ENCODE results near the gene PPIL6.

DNA sequence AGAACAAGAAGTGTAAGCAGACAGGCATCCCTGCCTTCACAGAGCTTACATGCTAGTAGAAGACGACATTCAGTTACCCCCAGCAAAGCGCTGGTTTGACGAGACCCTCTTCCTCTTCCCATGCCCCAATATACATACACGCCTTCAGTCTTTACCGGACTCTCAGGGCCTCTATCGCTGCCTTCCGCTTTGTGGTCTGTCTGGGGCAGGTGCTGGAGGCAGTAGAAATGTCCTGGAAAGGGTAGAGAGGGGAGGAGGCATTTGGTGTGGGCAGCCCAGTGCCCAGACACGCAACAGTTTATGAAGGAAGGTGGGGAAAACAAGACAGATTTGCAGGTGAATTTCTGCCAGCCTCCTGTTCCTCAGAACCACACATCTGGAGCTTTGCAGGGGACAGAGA, 6.1 kb upstream of the PPIL6 start:
- TF ChIP-seq EZH2 (IDR thresholded peaks at IDR 0.05; ENCODE audit: low read depth, unreplicated experiment) = no peak
- TF ChIP-seq, protein P1, sequence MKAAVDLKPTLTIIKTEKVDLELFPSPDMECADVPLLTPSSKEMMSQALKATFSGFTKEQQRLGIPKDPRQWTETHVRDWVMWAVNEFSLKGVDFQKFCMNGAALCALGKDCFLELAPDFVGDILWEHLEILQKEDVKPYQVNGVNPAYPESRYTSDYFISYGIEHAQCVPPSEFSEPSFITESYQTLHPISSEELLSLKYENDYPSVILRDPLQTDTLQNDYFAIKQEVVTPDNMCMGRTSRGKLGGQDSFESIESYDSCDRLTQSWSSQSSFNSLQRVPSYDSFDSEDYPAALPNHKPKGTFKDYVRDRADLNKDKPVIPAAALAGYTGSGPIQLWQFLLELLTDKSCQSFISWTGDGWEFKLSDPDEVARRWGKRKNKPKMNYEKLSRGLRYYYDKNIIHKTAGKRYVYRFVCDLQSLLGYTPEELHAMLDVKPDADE (IDR thresholded peaks at IDR 0.05) = no peak
- no peak for TF ChIP-seq CTCF (conservative IDR thresholded peaks at IDR 0.05; ENCODE audit: low read depth in 2 of 2)
- TF ChIP-seq POLR2AphosphoS5 (IDR thresholded peaks at IDR 0.05; ENCODE audit: low read depth) = no peak
- no peak for TF ChIP-seq ZNF331 (CRISPR knock-in tag; IDR thresholded peaks at IDR 0.05; ENCODE audit: low read depth)
- no peak for TF ChIP-seq EZH2phosphoT487 (IDR thresholded peaks at IDR 0.05; ENCODE audit: unreplicated experiment)
- no peak for TF ChIP-seq JUNB (IDR thresholded peaks at IDR 0.05; ENCODE audit: unreplicated experiment)
- TF ChIP-seq, protein P2, sequence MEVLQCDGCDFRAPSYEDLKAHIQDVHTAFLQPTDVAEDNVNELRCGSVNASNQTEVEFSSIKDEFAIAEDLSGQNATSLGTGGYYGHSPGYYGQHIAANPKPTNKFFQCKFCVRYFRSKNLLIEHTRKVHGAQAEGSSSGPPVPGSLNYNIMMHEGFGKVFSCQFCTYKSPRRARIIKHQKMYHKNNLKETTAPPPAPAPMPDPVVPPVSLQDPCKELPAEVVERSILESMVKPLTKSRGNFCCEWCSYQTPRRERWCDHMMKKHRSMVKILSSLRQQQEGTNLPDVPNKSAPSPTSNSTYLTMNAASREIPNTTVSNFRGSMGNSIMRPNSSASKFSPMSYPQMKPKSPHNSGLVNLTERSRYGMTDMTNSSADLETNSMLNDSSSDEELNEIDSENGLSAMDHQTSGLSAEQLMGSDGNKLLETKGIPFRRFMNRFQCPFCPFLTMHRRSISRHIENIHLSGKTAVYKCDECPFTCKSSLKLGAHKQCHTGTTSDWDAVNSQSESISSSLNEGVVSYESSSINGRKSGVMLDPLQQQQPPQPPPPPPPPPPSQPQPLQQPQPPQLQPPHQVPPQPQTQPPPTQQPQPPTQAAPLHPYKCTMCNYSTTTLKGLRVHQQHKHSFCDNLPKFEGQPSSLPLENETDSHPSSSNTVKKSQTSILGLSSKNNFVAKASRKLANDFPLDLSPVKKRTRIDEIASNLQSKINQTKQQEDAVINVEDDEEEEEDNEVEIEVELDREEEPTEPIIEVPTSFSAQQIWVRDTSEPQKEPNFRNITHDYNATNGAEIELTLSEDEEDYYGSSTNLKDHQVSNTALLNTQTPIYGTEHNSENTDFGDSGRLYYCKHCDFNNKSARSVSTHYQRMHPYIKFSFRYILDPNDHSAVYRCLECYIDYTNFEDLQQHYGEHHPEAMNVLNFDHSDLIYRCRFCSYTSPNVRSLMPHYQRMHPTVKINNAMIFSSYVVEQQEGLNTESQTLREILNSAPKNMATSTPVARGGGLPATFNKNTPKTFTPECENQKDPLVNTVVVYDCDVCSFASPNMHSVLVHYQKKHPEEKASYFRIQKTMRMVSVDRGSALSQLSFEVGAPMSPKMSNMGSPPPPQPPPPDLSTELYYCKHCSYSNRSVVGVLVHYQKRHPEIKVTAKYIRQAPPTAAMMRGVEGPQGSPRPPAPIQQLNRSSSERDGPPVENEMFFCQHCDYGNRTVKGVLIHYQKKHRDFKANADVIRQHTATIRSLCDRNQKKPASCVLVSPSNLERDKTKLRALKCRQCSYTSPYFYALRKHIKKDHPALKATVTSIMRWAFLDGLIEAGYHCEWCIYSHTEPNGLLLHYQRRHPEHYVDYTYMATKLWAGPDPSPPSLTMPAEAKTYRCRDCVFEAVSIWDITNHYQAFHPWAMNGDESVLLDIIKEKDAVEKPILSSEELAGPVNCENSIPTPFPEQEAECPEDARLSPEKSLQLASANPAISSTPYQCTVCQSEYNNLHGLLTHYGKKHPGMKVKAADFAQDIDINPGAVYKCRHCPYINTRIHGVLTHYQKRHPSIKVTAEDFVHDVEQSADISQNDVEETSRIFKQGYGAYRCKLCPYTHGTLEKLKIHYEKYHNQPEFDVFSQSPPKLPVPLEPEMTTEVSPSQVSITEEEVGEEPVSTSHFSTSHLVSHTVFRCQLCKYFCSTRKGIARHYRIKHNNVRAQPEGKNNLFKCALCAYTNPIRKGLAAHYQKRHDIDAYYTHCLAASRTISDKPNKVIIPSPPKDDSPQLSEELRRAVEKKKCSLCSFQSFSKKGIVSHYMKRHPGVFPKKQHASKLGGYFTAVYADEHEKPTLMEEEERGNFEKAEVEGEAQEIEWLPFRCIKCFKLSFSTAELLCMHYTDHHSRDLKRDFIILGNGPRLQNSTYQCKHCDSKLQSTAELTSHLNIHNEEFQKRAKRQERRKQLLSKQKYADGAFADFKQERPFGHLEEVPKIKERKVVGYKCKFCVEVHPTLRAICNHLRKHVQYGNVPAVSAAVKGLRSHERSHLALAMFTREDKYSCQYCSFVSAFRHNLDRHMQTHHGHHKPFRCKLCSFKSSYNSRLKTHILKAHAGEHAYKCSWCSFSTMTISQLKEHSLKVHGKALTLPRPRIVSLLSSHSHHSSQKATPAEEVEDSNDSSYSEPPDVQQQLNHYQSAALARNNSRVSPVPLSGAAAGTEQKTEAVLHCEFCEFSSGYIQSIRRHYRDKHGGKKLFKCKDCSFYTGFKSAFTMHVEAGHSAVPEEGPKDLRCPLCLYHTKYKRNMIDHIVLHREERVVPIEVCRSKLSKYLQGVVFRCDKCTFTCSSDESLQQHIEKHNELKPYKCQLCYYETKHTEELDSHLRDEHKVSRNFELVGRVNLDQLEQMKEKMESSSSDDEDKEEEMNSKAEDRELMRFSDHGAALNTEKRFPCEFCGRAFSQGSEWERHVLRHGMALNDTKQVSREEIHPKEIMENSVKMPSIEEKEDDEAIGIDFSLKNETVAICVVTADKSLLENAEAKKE (CRISPR knock-in tag; IDR thresholded peaks at IDR 0.05) = no peak
- no peak for TF ChIP-seq STAT1 (IDR thresholded peaks at IDR 0.05; ENCODE audit: unreplicated experiment)
- TF ChIP-seq, protein P3, sequence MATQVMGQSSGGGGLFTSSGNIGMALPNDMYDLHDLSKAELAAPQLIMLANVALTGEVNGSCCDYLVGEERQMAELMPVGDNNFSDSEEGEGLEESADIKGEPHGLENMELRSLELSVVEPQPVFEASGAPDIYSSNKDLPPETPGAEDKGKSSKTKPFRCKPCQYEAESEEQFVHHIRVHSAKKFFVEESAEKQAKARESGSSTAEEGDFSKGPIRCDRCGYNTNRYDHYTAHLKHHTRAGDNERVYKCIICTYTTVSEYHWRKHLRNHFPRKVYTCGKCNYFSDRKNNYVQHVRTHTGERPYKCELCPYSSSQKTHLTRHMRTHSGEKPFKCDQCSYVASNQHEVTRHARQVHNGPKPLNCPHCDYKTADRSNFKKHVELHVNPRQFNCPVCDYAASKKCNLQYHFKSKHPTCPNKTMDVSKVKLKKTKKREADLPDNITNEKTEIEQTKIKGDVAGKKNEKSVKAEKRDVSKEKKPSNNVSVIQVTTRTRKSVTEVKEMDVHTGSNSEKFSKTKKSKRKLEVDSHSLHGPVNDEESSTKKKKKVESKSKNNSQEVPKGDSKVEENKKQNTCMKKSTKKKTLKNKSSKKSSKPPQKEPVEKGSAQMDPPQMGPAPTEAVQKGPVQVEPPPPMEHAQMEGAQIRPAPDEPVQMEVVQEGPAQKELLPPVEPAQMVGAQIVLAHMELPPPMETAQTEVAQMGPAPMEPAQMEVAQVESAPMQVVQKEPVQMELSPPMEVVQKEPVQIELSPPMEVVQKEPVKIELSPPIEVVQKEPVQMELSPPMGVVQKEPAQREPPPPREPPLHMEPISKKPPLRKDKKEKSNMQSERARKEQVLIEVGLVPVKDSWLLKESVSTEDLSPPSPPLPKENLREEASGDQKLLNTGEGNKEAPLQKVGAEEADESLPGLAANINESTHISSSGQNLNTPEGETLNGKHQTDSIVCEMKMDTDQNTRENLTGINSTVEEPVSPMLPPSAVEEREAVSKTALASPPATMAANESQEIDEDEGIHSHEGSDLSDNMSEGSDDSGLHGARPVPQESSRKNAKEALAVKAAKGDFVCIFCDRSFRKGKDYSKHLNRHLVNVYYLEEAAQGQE (IDR thresholded peaks at IDR 0.05; ENCODE audit: unreplicated experiment) = no peak
- TF ChIP-seq CREB1 (CRISPR knock-in tag; IDR thresholded peaks at IDR 0.05; ENCODE audit: low read depth) = no peak
- TF ChIP-seq NANOG (IDR thresholded peaks at IDR 0.05; ENCODE audit: borderline replicate concordance) = no peak
- TF ChIP-seq ZNF114 (CRISPR knock-in tag; IDR thresholded peaks at IDR 0.05) = no peak
